GM21447 (cell line): Measurements from ENCODE around the gene OCA2.
"Not testable (repeated sequence)": the region's sequence is repeated elsewhere in the genome, so short reads cannot be mapped to it uniquely, and the experiment has no call there.

Experiments used
- ATAC-seq: cut with Tn5 transposase; IDR thresholded peaks from one replicate; pipeline ENCODE4 v1.9.1; 2021; ENCODE audit not compliant: unreplicated experiment

Gene OCA2

DNA sequence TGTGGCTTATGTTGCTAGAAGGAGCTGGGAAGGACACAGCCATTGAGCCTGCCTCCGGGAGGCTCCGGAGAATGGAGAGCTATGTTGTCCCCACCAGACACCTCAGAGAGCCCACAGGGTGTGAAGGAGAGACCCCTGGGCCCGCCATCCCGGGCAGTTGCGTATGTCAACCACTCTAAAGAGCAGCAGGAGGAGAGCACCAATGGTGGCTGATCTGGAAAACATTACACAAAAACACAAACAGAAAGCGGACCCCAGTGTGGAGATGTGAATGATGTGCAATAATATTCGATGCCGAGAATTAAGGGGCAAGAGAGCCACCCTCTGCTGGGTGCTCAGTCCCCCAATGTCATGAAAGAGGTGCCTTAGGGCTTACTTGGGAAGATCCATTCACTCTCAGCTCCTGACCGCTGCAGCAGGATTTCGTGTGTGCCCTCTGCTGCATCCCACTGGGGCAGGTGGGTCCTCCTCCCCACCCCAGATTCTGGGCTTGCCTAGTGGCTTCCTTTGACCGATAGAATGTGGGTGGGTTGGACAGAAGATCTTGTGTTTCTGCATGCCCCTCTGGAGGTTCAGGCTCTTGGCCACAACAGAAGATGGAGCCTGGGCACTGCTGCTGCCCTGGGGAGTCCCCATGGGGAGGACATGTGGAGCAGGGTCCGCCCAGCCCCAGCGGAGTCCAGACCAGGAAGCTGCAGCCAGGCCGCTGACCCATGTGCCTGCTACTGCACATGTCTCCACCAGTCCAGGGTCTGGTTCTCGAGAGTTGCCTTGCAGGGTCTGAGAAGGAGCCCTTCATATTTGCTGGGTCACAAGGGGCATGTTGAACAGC lies 245.3 kb downstream of the OCA2 start:
- no peak for ATAC-seq

DNA sequence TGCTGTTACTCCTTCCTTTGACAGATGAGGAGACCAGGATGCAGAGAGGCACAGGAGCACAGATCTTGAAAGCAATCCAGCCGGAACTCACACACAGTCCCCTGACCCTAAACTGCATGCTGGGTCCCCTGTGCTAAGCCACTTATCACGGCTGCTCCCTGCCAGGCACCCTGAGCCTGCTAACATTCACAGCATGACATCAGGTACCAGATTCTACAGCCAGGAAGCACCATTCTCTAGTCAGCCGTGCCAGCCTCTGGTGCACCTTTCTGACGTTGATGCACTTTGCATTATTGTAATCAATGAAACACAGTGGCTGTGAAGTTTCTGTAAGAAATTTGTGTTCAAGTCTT lies 247.3 kb downstream of the OCA2 start:
- ATAC-seq = no peak

DNA sequence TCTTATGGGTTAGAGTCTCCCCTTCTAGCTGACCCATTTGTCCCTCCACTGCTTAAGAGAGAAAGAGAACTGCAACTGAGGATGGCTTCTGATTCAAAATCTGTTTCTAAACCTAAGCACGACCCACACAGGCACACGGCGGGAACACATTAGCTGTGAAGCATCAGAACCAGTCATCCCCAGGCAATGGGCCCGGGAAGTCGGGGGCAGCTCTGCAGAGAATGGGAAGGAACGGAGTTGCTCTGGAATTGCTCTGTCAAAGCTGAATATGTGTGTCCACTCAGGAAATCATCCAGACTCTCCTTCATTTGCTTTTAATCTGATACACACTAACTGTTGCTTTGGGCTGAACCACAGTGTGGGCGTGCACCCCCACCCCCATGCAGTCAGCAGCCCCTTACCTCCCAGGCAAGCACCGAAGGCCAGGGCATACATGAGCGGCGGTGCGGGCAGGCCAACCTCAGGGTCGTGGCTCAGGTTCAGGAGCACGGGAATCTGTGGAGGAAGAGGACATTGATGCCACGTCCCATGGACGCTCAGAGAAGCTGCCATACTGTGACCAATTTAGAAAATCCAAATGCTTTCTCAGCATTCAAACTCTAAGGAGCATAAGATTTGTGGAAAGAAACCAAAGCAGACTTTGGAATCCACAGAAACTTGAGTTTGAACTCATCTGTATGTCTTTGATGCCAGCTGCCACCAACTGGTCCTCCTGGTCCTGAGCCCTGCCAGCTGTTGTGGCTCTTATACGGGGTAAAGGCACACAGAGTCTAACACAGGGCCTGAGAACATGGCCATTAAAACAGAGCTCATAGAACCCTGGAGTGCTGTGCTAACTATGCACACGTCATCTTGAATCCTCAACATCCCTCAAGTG lies 247.9 kb downstream of the OCA2 start:
- no peak for ATAC-seq

- no peak for ATAC-seq
These were observed 249.1 kb downstream of the OCA2 start for GRCh38 chr15:27850050-27850449.

DNA sequence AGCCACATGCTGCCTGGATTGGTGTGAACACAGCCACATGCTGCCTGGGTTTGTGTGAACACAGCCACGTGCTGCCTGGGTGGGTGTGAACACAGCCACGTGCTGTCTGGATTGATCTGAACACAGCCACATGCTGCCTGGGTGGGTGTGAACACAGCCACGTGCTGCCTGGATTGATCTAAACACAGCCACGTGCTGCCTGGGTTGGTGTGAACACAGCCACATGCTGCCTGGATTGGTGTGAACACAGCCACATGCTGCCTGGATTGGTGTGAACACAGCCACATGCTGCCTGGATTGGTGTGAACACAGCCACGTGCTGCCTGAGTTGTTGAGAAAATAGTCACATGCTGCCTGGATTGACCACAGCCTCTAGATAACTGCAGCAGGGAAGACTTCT lies 250.2 kb downstream of the OCA2 start:
- ATAC-seq = not testable (repeated sequence)

- no peak for ATAC-seq
These were observed 251.1 kb downstream of the OCA2 start for GRCh38 chr15:27847775-27848710.

DNA sequence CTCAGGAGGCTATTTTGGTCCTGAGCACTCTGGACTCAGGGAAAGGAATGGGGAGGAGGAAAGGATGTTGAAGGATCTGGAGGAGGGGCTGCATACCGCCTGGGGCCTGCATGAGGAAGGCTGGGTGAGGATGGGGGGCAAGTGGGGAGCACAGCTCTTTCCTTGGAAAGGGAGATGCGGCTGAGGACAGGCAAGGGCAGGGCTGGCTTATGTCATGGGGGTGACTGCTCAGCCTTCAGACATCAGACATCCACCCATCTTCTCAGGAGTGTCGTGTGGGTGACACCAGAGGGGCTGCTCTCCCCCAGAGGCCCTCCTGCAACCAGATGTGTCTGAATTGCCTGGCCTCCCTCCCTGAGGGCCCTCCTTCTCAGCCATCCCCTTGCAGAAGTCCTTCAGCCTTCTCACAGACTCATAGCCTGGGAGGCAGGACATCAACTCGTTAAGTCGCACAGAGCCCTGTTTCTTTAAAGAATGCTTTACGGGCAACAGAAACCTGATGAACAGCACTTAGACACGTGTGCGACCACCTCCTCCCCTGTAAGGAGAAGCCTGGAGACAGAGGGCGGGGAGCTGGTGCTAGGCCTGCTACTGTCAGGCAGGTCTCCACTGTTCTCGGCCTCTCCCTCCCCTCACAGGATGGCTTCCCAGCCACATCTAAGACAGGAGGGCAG lies 252.3 kb downstream of the OCA2 start:
- no peak for ATAC-seq

- ATAC-seq = no peak
These were observed 253.4 kb downstream of the OCA2 start for GRCh38 chr15:27845535-27846369.

DNA sequence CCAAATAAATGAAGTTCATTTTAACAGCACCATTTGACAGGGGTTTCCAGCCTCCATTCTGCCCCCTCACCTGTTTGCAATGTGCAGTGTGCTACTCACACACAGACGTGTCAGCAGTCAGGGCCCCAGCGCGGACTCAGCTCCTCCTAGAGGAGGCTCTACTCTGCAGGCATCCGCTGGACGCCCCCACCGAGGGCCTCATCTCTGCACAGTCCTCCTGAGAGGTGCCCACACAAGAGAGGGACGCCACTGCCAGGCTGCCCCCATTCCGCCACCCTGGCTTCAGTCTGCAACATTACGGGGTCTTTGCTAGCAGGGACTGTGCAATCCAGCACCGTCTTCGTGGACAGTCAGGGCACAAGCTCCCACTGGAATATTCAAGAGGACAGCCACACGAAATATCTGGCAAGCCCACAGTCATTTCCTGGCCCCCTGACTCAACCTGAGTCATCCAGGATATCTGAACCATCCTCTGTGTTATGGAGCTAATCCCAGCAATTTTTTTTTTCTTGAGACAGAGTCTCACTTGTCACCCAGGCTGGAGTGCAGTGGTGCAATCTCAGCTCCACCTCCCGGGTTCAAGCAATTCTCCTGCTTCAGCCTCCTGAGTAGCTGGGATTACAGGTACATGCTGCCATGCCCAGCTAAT lies 255.0 kb downstream of the OCA2 start:
- ATAC-seq = no peak

GRCh38 chr15:27843146-27843545 lies 256.0 kb downstream of the OCA2 start:
- no peak for ATAC-seq

DNA sequence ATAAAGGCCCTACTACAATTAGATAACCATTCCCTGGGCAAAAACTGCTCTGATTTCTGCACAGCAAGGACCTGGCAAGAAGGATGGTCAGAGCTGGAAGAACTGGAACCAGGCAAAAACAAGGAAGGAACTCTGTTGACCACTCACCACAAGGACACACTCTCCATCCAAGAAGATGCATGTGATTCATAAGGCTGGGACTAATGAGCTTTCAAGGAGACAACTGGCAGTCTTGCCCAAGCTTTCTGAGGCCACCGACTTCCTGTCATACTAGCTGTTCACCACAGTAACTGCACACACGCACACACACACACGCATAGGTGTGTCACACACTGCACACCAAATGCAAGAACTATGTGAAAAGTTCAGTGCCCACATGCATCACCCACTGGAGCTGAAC lies 256.6 kb downstream of the OCA2 start:
- ATAC-seq = no peak

GRCh38 chr15:27835233-27835939 lies 263.7 kb downstream of the OCA2 start:
- ATAC-seq = no peak

GRCh38 chr15:27834684-27835083 lies 264.4 kb downstream of the OCA2 start:
- ATAC-seq = no peak

- no peak for ATAC-seq
These were observed 265.1 kb downstream of the OCA2 start for GRCh38 chr15:27833974-27834373.

GRCh38 chr15:27833178-27833577 lies 265.9 kb downstream of the OCA2 start:
- ATAC-seq = no peak

DNA sequence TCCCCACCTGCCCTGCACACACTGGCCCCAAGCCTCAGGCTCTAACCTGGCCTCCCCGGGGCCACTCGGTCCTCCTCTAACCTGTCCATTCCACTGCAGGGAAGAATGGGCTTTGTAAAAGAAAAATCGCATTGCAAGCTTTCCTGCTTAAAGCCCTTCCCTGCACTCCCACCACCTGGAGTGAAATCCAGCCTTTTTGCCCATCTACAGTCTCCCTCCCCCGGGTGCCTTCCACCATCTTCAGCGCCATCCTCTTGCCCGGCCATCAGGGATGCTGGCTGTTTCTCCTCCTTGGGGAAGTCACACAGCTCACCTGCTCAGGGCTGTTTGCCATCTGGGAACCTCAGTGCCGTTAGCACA lies 266.9 kb downstream of the OCA2 start:
- no peak for ATAC-seq

GRCh38 chr15:27831384-27832236 lies 267.5 kb downstream of the OCA2 start:
- no peak for ATAC-seq

- no peak for ATAC-seq
These were observed 270.4 kb downstream of the OCA2 start for GRCh38 chr15:27828746-27829145.
